Neural cell (in vitro differentiated cells): ENCODE measurements around the gene SSUH2.

Source experiments
- EP300 ChIP-seq: fragments of 450-650 bp; conservative IDR thresholded peaks from 2 replicates; pipeline ENCODE4 v1.6.1; 2014; ENCODE audit warnings: antibody characterized with exemption, mild to moderate bottlenecking, moderate library complexity; ENCODE audit not compliant: poor library complexity, severe bottlenecking
- EZH2 ChIP-seq: fragments of 200-600, 300-800 bp; shearing (Covaris generic), sonication (generic); IDR thresholded peaks from 2 replicates; pipeline ENCODE4 v1.6.1; 2014; ENCODE audit warnings: antibody characterized with exemption, low read length, borderline replicate concordance, mild to moderate bottlenecking; ENCODE audit not compliant: insufficient read depth, poor library complexity, severe bottlenecking
- MXI1 ChIP-seq: fragments of 450-650 bp; conservative IDR thresholded peaks from 2 replicates; pipeline ENCODE4 v1.6.1; 2014; ENCODE audit warnings: antibody characterized with exemption, mild to moderate bottlenecking; ENCODE audit not compliant: poor library complexity, severe bottlenecking
- POLR2AphosphoS5 ChIP-seq: IDR thresholded peaks from 2 replicates; pipeline ENCODE4 v1.6.1; 2012
- SMC3 ChIP-seq: fragments of 450-650 bp; conservative IDR thresholded peaks from 2 replicates; pipeline ENCODE4 v1.6.1; 2014; ENCODE audit warnings: antibody characterized with exemption, mild to moderate bottlenecking, moderate library complexity; ENCODE audit not compliant: poor library complexity
- TAF1 ChIP-seq: IDR thresholded peaks from 2 replicates; pipeline ENCODE4 v1.6.1; 2012; ENCODE audit warnings: low read depth
- TF ChIP-seq, protein P1 (sequence below): fragments of 450-650 bp; IDR thresholded peaks from 2 replicates; pipeline ENCODE4 v1.5.1; 2014; ENCODE audit warnings: antibody characterized with exemption, mild to moderate bottlenecking, moderate library complexity; ENCODE audit not compliant: poor library complexity, severe bottlenecking
- TF ChIP-seq, protein P2 (sequence below): IDR thresholded peaks from 2 replicates; pipeline ENCODE4 v1.6.1; 2012; ENCODE audit warnings: borderline replicate concordance

DNA sequence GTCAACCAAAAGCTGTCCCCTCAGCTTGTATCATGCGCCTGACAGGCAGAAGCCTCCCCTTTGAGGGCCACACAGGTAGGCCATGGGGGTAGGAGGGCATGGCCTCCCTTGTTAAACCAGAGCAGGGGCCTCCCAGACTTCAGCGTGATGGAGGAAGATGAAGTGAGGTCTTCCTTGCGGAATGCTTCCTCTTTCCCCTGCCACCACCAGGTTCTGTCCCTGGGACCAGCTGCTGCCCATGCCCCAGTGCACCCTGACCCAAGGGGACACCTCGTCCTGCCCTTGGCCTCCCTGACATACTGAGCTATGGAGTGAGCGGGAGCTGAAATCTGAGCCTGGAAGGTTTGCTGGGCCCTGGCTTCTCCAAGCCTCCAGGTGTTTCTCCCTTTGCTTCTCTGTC is 26.7 kb downstream of the SSUH2 start:
- TF ChIP-seq, protein P1, sequence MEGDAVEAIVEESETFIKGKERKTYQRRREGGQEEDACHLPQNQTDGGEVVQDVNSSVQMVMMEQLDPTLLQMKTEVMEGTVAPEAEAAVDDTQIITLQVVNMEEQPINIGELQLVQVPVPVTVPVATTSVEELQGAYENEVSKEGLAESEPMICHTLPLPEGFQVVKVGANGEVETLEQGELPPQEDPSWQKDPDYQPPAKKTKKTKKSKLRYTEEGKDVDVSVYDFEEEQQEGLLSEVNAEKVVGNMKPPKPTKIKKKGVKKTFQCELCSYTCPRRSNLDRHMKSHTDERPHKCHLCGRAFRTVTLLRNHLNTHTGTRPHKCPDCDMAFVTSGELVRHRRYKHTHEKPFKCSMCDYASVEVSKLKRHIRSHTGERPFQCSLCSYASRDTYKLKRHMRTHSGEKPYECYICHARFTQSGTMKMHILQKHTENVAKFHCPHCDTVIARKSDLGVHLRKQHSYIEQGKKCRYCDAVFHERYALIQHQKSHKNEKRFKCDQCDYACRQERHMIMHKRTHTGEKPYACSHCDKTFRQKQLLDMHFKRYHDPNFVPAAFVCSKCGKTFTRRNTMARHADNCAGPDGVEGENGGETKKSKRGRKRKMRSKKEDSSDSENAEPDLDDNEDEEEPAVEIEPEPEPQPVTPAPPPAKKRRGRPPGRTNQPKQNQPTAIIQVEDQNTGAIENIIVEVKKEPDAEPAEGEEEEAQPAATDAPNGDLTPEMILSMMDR = no peak
- TF ChIP-seq TAF1 (no peak), POLR2AphosphoS5 (no peak), SMC3 (no peak), EZH2 (no peak), MXI1 (no peak), EP300 (no peak)
- TF ChIP-seq, protein P2, sequence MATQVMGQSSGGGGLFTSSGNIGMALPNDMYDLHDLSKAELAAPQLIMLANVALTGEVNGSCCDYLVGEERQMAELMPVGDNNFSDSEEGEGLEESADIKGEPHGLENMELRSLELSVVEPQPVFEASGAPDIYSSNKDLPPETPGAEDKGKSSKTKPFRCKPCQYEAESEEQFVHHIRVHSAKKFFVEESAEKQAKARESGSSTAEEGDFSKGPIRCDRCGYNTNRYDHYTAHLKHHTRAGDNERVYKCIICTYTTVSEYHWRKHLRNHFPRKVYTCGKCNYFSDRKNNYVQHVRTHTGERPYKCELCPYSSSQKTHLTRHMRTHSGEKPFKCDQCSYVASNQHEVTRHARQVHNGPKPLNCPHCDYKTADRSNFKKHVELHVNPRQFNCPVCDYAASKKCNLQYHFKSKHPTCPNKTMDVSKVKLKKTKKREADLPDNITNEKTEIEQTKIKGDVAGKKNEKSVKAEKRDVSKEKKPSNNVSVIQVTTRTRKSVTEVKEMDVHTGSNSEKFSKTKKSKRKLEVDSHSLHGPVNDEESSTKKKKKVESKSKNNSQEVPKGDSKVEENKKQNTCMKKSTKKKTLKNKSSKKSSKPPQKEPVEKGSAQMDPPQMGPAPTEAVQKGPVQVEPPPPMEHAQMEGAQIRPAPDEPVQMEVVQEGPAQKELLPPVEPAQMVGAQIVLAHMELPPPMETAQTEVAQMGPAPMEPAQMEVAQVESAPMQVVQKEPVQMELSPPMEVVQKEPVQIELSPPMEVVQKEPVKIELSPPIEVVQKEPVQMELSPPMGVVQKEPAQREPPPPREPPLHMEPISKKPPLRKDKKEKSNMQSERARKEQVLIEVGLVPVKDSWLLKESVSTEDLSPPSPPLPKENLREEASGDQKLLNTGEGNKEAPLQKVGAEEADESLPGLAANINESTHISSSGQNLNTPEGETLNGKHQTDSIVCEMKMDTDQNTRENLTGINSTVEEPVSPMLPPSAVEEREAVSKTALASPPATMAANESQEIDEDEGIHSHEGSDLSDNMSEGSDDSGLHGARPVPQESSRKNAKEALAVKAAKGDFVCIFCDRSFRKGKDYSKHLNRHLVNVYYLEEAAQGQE = no peak
